ENCODE data around the gene FAM170B. TPM values are rescaled to one million over a fixed set of nuclear protein-coding genes. Genes with fewer than 3 reads are reported as not detected.

FAM170B gene
- total and polyA plus RNA-seq, 9 of the 15 experiments (the other 6 are each of a cell fraction or from before 2014, with no cell fraction given) = 0.11 to 0.21 TPM; not detected in 7

DNA sequence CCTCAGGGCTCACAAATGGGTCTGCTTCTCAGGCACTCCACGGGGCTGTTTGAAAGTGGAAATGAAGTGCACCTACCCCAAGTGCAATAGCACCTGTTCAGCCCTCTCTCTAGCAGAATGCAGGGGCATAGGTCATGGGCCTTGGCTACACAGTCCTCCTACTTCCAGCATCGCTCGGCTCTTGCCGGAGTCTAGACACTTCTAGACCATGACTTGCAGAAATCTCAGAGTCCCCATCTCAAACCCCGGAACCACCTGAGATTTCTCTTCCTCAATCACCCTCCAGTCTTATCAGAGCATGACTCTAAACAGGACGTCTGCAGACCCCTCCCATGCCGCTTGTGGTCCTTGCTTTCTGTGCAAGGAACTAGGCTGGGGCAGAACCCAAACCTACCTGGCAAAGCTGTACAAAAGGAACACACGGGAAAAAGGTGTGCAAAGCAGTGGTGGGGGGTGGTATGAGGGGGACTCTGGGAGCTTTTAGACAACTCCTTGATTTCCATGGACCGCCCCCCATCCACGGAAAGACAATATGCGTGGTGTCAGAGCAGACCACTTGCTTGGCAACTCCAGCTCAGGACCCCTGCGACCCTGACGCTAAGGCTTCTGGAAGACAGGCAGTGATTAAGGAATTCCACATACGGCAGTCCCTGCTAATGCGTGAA, 40.6 kb upstream of the FAM170B start (continued):
- TF ChIP-seq MAFG (tag; conservative IDR thresholded peaks at IDR 0.05) = peak; percentile 96
- TF ChIP-seq, protein P1, sequence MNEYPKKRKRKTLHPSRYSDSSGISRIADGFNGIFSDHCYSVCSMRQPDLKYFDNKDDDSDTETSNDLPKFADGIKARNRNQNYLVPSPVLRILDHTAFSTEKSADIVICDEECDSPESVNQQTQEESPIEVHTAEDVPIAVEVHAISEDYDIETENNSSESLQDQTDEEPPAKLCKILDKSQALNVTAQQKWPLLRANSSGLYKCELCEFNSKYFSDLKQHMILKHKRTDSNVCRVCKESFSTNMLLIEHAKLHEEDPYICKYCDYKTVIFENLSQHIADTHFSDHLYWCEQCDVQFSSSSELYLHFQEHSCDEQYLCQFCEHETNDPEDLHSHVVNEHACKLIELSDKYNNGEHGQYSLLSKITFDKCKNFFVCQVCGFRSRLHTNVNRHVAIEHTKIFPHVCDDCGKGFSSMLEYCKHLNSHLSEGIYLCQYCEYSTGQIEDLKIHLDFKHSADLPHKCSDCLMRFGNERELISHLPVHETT (CRISPR knock-in tag; conservative IDR thresholded peaks at IDR 0.05 in 1 of 2, IDR thresholded peaks at IDR 0.05 in 1 of 2) = no peak
- no peak for TF ChIP-seq EHMT2 (IDR thresholded peaks at IDR 0.05)
- TF ChIP-seq, protein P2, sequence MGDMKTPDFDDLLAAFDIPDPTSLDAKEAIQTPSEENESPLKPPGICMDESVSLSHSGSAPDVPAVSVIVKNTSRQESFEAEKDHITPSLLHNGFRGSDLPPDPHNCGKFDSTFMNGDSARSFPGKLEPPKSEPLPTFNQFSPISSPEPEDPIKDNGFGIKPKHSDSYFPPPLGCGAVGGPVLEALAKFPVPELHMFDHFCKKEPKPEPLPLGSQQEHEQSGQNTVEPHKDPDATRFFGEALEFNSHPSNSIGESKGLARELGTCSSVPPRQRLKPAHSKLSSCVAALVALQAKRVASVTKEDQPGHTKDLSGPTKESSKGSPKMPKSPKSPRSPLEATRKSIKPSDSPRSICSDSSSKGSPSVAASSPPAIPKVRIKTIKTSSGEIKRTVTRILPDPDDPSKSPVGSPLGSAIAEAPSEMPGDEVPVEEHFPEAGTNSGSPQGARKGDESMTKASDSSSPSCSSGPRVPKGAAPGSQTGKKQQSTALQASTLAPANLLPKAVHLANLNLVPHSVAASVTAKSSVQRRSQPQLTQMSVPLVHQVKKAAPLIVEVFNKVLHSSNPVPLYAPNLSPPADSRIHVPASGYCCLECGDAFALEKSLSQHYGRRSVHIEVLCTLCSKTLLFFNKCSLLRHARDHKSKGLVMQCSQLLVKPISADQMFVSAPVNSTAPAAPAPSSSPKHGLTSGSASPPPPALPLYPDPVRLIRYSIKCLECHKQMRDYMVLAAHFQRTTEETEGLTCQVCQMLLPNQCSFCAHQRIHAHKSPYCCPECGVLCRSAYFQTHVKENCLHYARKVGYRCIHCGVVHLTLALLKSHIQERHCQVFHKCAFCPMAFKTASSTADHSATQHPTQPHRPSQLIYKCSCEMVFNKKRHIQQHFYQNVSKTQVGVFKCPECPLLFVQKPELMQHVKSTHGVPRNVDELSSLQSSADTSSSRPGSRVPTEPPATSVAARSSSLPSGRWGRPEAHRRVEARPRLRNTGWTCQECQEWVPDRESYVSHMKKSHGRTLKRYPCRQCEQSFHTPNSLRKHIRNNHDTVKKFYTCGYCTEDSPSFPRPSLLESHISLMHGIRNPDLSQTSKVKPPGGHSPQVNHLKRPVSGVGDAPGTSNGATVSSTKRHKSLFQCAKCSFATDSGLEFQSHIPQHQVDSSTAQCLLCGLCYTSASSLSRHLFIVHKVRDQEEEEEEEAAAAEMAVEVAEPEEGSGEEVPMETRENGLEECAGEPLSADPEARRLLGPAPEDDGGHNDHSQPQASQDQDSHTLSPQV (IDR thresholded peaks at IDR 0.05) = peak; percentile 66
- TF ChIP-seq CBFB (CRISPR knock-in tag; IDR thresholded peaks at IDR 0.05) = no peak
- no peak for TF ChIP-seq MCM2 (IDR thresholded peaks at IDR 0.05; ENCODE audit: low read depth)
- TF ChIP-seq EP400 (IDR thresholded peaks at IDR 0.05) = no peak
- TF ChIP-seq, protein P3, sequence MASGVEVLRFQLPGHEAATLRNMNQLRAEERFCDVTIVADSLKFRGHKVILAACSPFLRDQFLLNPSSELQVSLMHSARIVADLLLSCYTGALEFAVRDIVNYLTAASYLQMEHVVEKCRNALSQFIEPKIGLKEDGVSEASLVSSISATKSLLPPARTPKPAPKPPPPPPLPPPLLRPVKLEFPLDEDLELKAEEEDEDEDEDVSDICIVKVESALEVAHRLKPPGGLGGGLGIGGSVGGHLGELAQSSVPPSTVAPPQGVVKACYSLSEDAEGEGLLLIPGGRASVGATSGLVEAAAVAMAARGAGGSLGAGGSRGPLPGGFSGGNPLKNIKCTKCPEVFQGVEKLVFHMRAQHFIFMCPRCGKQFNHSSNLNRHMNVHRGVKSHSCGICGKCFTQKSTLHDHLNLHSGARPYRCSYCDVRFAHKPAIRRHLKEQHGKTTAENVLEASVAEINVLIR (CRISPR knock-in tag; IDR thresholded peaks at IDR 0.05) = no peak
- TF ChIP-seq CHD1 (IDR thresholded peaks at IDR 0.05; ENCODE audit: low read length) = no peak

Measured in K562 (cell line).